Endothelial cell of umbilical vein (primary cell): ENCODE data around the gene CRISPLD2. TPM values are rescaled to one million over a fixed set of nuclear protein-coding genes. Genes with fewer than 3 reads are reported as not detected.

Experiments used
- BruUV-seq: library from RNA; stranded (reverse); fragments of 400-500 nt; replicated peaks from 2 replicates; lab custom pipeline; 2021; lab: Mats Ljungman, UMichigan
- CTCF ChIA-PET: fragments of 300-600, 350-600 bp; sonication (Branson Sonifier 250); formaldehyde crosslinking; loops from one replicate; lab custom pipeline; 2021; ENCODE audit warnings: antibody characterized with exemption, inconsistent platforms; lab: Charles Lee
- POLR2A ChIA-PET: fragments of 300-600, 350-600 bp; sonication (Branson Sonifier 250); formaldehyde crosslinking; loops from one replicate; lab custom pipeline; 2021; ENCODE audit warnings: antibody characterized with exemption, inconsistent platforms; lab: Charles Lee
- DNase-seq: peaks from one replicate; pipeline ENCODE4 v3.0.0-alpha.2; 2011; ENCODE audit warnings: low read depth, low spot score
- FAIRE-seq: peaks from 2 replicates; lab custom pipeline; 2011; peaks lifted over from hg19 to GRCh38; lab: Jason Lieb, UNC
- H2AFZ ChIP-seq: 2 replicates; pipeline ENCODE4 v1.6.0; 2012; ENCODE audit warnings: low read depth, low read length, control low read depth, inconsistent platforms
- H3K27ac ChIP-seq: 2 replicates; pipeline ENCODE4 v1.5.1; 2011; ENCODE audit warnings: low read depth, mild to moderate bottlenecking, control low read depth, low read length, moderate library complexity; ENCODE audit not compliant: insufficient read depth
- H3K27me3 ChIP-seq, 2 experiments: 2 replicates each; pipeline versions ENCODE4 v1.6.0 to v1.6.1; 2011; ENCODE audit warnings: low read length in 2 of 2, mixed read lengths in 1 of 2; ENCODE audit not compliant: control insufficient read depth in 2 of 2, insufficient read depth in 2 of 2
- H3K36me3 ChIP-seq, 2 experiments: 2 replicates in 1 of 2; 3 replicates in 1 of 2; pipeline ENCODE4 v1.5.1; 2011; ENCODE audit warnings: low read length in 2 of 2, mild to moderate bottlenecking in 1 of 2, moderate library complexity in 1 of 2; ENCODE audit not compliant: control insufficient read depth in 2 of 2, insufficient read depth in 2 of 2; ENCODE audit errors: extremely low read depth in 1 of 2
- H3K4me1 ChIP-seq: 3 replicates; pipeline ENCODE4 v1.5.1; 2011; ENCODE audit warnings: mild to moderate bottlenecking, low read length; ENCODE audit not compliant: control insufficient read depth, insufficient read depth; ENCODE audit errors: extremely low read depth
- H3K4me2 ChIP-seq: 2 replicates; pipeline ENCODE4 v1.6.1; 2011; ENCODE audit warnings: low read length, control low read depth, mixed read lengths; ENCODE audit not compliant: insufficient read depth
- H3K4me3 ChIP-seq, 3 experiments: fragments of 200-600 bp in 1 of 3; sonication (generic), shearing (Covaris generic) in 1 of 3; replicated peaks in 1 of 3; 2 replicates each; pipeline ENCODE4 v1.5.1; 2011 to 2016; ENCODE audit warnings: control low read depth in 3 of 3, low read length in 3 of 3, mild to moderate bottlenecking in 2 of 3, inconsistent platforms in 1 of 3, low read depth in 1 of 3, moderate library complexity in 1 of 3; ENCODE audit not compliant: insufficient read depth in 1 of 3
- H3K79me2 ChIP-seq: 2 replicates; pipeline ENCODE4 v1.6.0; 2012; ENCODE audit warnings: low read length, inconsistent platforms; ENCODE audit not compliant: control insufficient read depth, insufficient read depth
- H3K9ac ChIP-seq: replicated peaks from 2 replicates; pipeline ENCODE3; 2011; ENCODE audit warnings: low read length, control low read depth; ENCODE audit not compliant: insufficient read depth; ENCODE audit errors: extremely low read depth
- H3K9me1 ChIP-seq: replicated peaks from 3 replicates; pipeline ENCODE4 v1.6.0; 2011; ENCODE audit warnings: mild to moderate bottlenecking, low read length; ENCODE audit not compliant: control insufficient read depth, insufficient read depth; ENCODE audit errors: extremely low read depth
- H3K9me3 ChIP-seq: replicated peaks from 2 replicates; pipeline ENCODE4 v1.5.1; 2012; ENCODE audit warnings: low read length, inconsistent platforms; ENCODE audit not compliant: control insufficient read depth, insufficient read depth
- H4K20me1 ChIP-seq: replicated peaks from 2 replicates; pipeline ENCODE3; 2011; ENCODE audit warnings: mild to moderate bottlenecking, low read length; ENCODE audit not compliant: control insufficient read depth, insufficient read depth; ENCODE audit errors: extremely low read depth
- CTCF ChIP-seq, 2 donors: IDR thresholded peaks; 1 replicate in 1 of 2; 2 replicates in 1 of 2; pipeline ENCODE4 v1.5.1; 2011; ENCODE audit warnings: low read length in 2 of 2, mild to moderate bottlenecking in 2 of 2, moderate library complexity in 2 of 2, control low read depth in 1 of 2, inconsistent platforms in 1 of 2, low read depth in 1 of 2; ENCODE audit not compliant: insufficient read depth in 1 of 2; ENCODE audit errors: extremely low read depth in 1 of 2
- FOS ChIP-seq: IDR thresholded peaks from 2 replicates; pipeline ENCODE4 v1.6.1; 2011; ENCODE audit warnings: mild to moderate bottlenecking, low read length, moderate library complexity, borderline replicate concordance; ENCODE audit not compliant: insufficient read depth
- GATA2 ChIP-seq: IDR thresholded peaks from 2 replicates; pipeline ENCODE4 v1.7.0; 2011; ENCODE audit warnings: low read depth, mild to moderate bottlenecking, moderate library complexity, mixed read lengths, low read length; ENCODE audit not compliant: insufficient read length, insufficient read depth
- JUN ChIP-seq: IDR thresholded peaks from 2 replicates; pipeline ENCODE4 v1.6.1; 2011; ENCODE audit warnings: borderline replicate concordance, low read depth; ENCODE audit not compliant: insufficient read length, insufficient read depth
- MAX ChIP-seq: IDR thresholded peaks from 2 replicates; pipeline ENCODE4 v1.6.1; 2011; ENCODE audit not compliant: insufficient read depth, insufficient read length
- POLR2A ChIP-seq: IDR thresholded peaks from 2 replicates; pipeline ENCODE4 v1.6.1; 2012; ENCODE audit warnings: low read depth, mild to moderate bottlenecking, control low read depth, low read length
- POLR2AphosphoS5 ChIP-seq: IDR thresholded peaks from 2 replicates; pipeline ENCODE4 v1.6.1; 2012; ENCODE audit warnings: low read depth, mild to moderate bottlenecking, control low read depth, low read length, moderate library complexity; ENCODE audit not compliant: insufficient read depth
- dilution Hi-C: fragments of 300-500 bp; cut with MboI; formaldehyde crosslinking; loops from one replicate; pipeline ENCODE4 v1.15.0; 2019; ENCODE audit warnings: low sequenced_read_pairs; ENCODE audit not compliant: extremely low pct_ligation_motif_present
- intact Hi-C: fragments of 100-400 bp; cut with micrococcal nuclease; formaldehyde crosslinking; loops from one replicate; pipeline ENCODE4 v1.10.0; 2022
- polyA plus RNA-seq, 4 experiments: library from polyadenylated mRNA; depleted of rRNA in 3 of 4; stranded (reverse) in 3 of 4; unstranded in 1 of 4; fragments of >200 nt; gene quantifications; 2 replicates each; pipeline versions ENCODE4 v1.2.1 to v1.2.3, GENCODE V29; 2011 to 2012; ENCODE audit warnings: missing spikeins in 1 of 4
- total RNA-seq: library from RNA; stranded (reverse); gene quantifications from 2 replicates; pipeline ENCODE4 v1.2.3, GENCODE V29; 2021

The CRISPLD2 gene
- total and polyA plus RNA-seq, 2 donors (not counting 3 experiments of a cell fraction or from before 2014, with no cell fraction given), result 0.14 to 0.73 TPM

- Histone ChIP-seq H3K27ac (no peak overlapping the region), H2AFZ (no peak overlapping the region), H3K4me3 (no peak overlapping the region), H3K4me2 (no peak overlapping the region), H3K79me2 (no peaks in the 10 kb centered on the region), H3K9me3 (no peaks in the 10 kb centered on the region), H3K27me3 (peaks cover 0 to 4% of the 10 kb centered on the region in 2 experiments), H3K4me1 (no peaks in the 10 kb centered on the region), H3K36me3 (no peaks in the 10 kb centered on the region), H3K9ac (no peak overlapping the region), H3K9me1 (no peaks in the 10 kb centered on the region), H4K20me1 (no peaks in the 10 kb centered on the region)
- POLR2A ChIA-PET, result no interaction called here
- DNase-seq, result no peak
- CTCF ChIA-PET, result no interaction called here
- intact Hi-C loops (no loop called here), dilution Hi-C loops (no loop called here)
- no peak for FAIRE-seq
- TF ChIP-seq JUN, result no peak
- TF ChIP-seq CTCF (IDR thresholded peaks at IDR 0.05; ENCODE audit: extremely low read depth in 1 of 2, insufficient read depth in 1 of 2, low read depth in 1 of 2, low read length in 2 of 2), result no peak
- TF ChIP-seq GATA2, result no peak
- no peak for TF ChIP-seq MAX
- TF ChIP-seq POLR2AphosphoS5, result no peak
- no peak for TF ChIP-seq POLR2A
- no peak for TF ChIP-seq FOS
- no TSS peak for BruUV-seq
Observed at GRCh38 chr16:84868328-84868727, 48.5 kb downstream of the CRISPLD2 start.
